Retinal pigment epithelial cell (primary cell): Measurements from ENCODE around the gene EEPD1.

Experiments
- DNase-seq: peaks from one replicate; pipeline ENCODE4 v3.0.0-alpha.2; 2010; ENCODE audit warnings: low read depth
- H3K4me3 ChIP-seq: 2 replicates; pipeline ENCODE4 v1.5.1; 2011; ENCODE audit warnings: mild to moderate bottlenecking, low read length, control low read depth, moderate library complexity
- CTCF ChIP-seq: conservative IDR thresholded peaks from 2 replicates; pipeline ENCODE4 v1.5.1; 2011; ENCODE audit warnings: low read depth, low read length, control low read depth, inconsistent platforms

EEPD1 gene

GRCh38 chr7:36283181-36283580 lies 130.1 kb downstream of the EEPD1 start:
- no peak overlapping the region for H3K4me3 ChIP-seq
- TF ChIP-seq CTCF: no peak
- no peak for DNase-seq

GRCh38 chr7:36283711-36284130 lies 130.7 kb downstream of the EEPD1 start:
- DNase-seq: no peak
- H3K4me3 ChIP-seq: no peak overlapping the region
- TF ChIP-seq CTCF: no peak

GRCh38 chr7:36284456-36285090 lies 131.5 kb downstream of the EEPD1 start:
- no peak for DNase-seq
- TF ChIP-seq CTCF: no peak
- H3K4me3 ChIP-seq: no peak overlapping the region

- no peak for TF ChIP-seq CTCF
- DNase-seq: no peak
- H3K4me3 ChIP-seq: no peak overlapping the region
Measured at GRCh38 chr7:36285276-36285675, 132.2 kb downstream of the EEPD1 start.

- H3K4me3 ChIP-seq: no peak overlapping the region
- no peak for DNase-seq
- no peak for TF ChIP-seq CTCF
Measured at GRCh38 chr7:36286226-36286625, 133.2 kb downstream of the EEPD1 start.

GRCh38 chr7:36286688-36287087 lies 133.6 kb downstream of the EEPD1 start:
- no peak for DNase-seq
- H3K4me3 ChIP-seq: no peak overlapping the region
- no peak for TF ChIP-seq CTCF

- H3K4me3 ChIP-seq: no peak overlapping the region
- no peak for DNase-seq
- no peak for TF ChIP-seq CTCF
Measured at GRCh38 chr7:36287371-36288241, 134.6 kb downstream of the EEPD1 start.
